Effector memory CD8-positive, alpha-beta T cell (primary cell): ENCODE results near the gene TSPO2.

Source experiments
- ATAC-seq: fragments of 150-1000 bp; cut with Tn5 transposase; replicated peaks from 2 replicates; pipeline ENCODE4 v1.10.0; 2021; ENCODE audit warnings: mild to moderate bottlenecking, moderate library complexity
- DNase-seq, 3 experiments: peaks; one replicate each; pipeline ENCODE4 v3.0.0; 2021
- H3K27ac Mint-ChIP-seq, 2 donors: one replicate each; pipeline ENCODE4 v1.8.0; 2022; ENCODE audit warnings: mild to moderate bottlenecking in 2 of 2, mixed read lengths in 2 of 2, moderate library complexity in 2 of 2
- H3K27me3 Mint-ChIP-seq, 2 donors: one replicate each; pipeline ENCODE4 v1.8.0; 2022; ENCODE audit warnings: mixed read lengths in 2 of 2
- H3K36me3 Mint-ChIP-seq: one replicate; pipeline ENCODE4 v1.8.0; 2022; ENCODE audit warnings: mild to moderate bottlenecking, moderate library complexity, mixed read lengths; ENCODE audit not compliant: insufficient read depth
- H3K4me1 Mint-ChIP-seq, 2 donors: one replicate each; pipeline ENCODE4 v1.8.0; 2022; ENCODE audit warnings: low read depth in 2 of 2, mixed read lengths in 2 of 2
- H3K4me3 Mint-ChIP-seq, 2 donors: one replicate each; pipeline ENCODE4 v1.8.0; 2022; ENCODE audit warnings: mild to moderate bottlenecking in 2 of 2, mixed read lengths in 2 of 2, moderate library complexity in 2 of 2
- H3K9me3 Mint-ChIP-seq, 2 donors: one replicate each; pipeline ENCODE4 v1.8.0; 2022; ENCODE audit warnings: mixed read lengths in 2 of 2

Gene TSPO2

GRCh38 chr6:41049521-41049920 is 7.3 kb downstream of the TSPO2 start:
- Mint-ChIP-seq H3K4me1 (peaks cover 13 to 14% of the 10 kb centered on the region in 2 donors), H3K36me3 (peaks cover 4% of the 10 kb centered on the region), H3K27ac (peak overlapping the region in 1 of 2 donors; percentile 76), H3K9me3 (no peaks in the 10 kb centered on the region), H3K27me3 (no peaks in the 10 kb centered on the region), H3K4me3 (no peak overlapping the region)
- ATAC-seq = no peak
- no peak for DNase-seq

DNA sequence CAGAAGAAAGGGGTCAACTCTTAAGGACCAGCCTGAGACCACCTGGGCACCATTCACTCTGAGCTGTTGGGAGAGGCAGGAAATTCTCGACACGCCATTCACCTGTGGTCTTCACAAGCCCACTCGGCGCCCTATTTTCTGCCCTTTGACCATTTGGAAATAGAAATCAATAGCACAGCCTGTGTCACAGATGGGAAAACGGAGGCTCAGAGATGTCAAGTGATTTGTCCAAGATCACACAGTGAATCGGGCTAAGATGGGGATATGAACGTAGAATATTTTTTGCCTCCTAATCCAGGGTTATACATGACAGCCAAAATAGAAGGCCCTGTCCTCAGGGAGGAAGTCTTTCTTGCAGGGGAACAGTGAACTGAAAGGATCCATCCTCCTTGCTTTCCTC is 7.7 kb downstream of the TSPO2 start:
- H3K4me1 Mint-ChIP-seq = peaks cover 13 to 14% of the 10 kb centered on the region in 2 donors
- ATAC-seq = no peak
- peaks cover 4% of the 10 kb centered on the region for H3K36me3 Mint-ChIP-seq
- no peak overlapping the region for H3K4me3 Mint-ChIP-seq
- H3K9me3 Mint-ChIP-seq = no peaks in the 10 kb centered on the region
- no peak for DNase-seq
- no peak overlapping the region for H3K27ac Mint-ChIP-seq
- no peaks in the 10 kb centered on the region for H3K27me3 Mint-ChIP-seq

DNA sequence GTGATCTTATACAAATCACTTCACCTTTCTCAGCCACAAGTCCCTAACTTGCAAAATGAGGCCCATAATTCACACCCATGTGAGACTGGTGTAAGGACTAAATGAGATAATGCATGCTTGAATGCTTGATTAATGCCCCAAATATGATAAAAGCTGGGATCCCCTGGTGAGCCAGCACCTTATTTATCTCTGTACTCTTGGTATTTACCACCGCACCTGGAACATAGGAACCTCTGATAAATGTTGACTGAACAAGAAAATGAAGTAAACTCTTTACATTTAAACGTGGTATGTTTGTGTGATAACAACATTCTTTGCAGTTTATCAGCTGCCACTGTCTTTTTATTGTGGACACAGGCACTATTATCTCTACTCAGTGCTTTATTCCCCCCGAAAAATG is 8.3 kb downstream of the TSPO2 start:
- Mint-ChIP-seq H3K4me3 (no peak overlapping the region), H3K27ac (no peak overlapping the region), H3K4me1 (peaks cover 13 to 14% of the 10 kb centered on the region in 2 donors), H3K9me3 (no peaks in the 10 kb centered on the region), H3K27me3 (no peaks in the 10 kb centered on the region), H3K36me3 (peaks cover 5% of the 10 kb centered on the region)
- ATAC-seq = no peak
- DNase-seq = no peak

- H3K4me3 Mint-ChIP-seq = peak overlapping the region in 1 of 2 donors; percentile 1
- no peaks in the 10 kb centered on the region for H3K9me3 Mint-ChIP-seq
- ATAC-seq (no peak), DNase-seq (no peak)
- H3K27ac Mint-ChIP-seq = no peak overlapping the region
- H3K27me3 Mint-ChIP-seq = no peaks in the 10 kb centered on the region
- H3K4me1 Mint-ChIP-seq = peaks cover 13 to 14% of the 10 kb centered on the region in 2 donors
- H3K36me3 Mint-ChIP-seq = peaks cover 7% of the 10 kb centered on the region
These were observed 9.6 kb downstream of the TSPO2 start for GRCh38 chr6:41051873-41052272.

GRCh38 chr6:41053041-41053440 is 10.8 kb downstream of the TSPO2 start, which contains the start of gene APOBEC2:
TSS of gene APOBEC2 (plus strand) at chr6:41053202. CDS start at chr6:41053348, 146 bp downstream.
- Mint-ChIP-seq H3K27me3 (no peaks in the 10 kb centered on the region), H3K9me3 (no peaks in the 10 kb centered on the region), H3K4me3 (peak within 1 kb of the TSS in 1 of 2 donors; percentile 1), H3K36me3 (peaks cover 7% of the 10 kb centered on the region), H3K27ac (peak within 1 kb of the TSS in 1 of 2 donors; percentile 76), H3K4me1 (peaks cover 13 to 14% of the 10 kb centered on the region in 2 donors)
- DNase-seq (no peak), ATAC-seq (no peak)

- ATAC-seq (no peak), DNase-seq (no peak)
- H3K4me1 Mint-ChIP-seq = peaks cover 14 to 23% of the 10 kb centered on the region in 2 donors
- H3K36me3 Mint-ChIP-seq = peaks cover 7% of the 10 kb centered on the region
- H3K27me3 Mint-ChIP-seq = no peaks in the 10 kb centered on the region
- no peak overlapping the region for H3K4me3 Mint-ChIP-seq
- no peak overlapping the region for H3K27ac Mint-ChIP-seq
- H3K9me3 Mint-ChIP-seq = no peaks in the 10 kb centered on the region
These were observed 12.2 kb downstream of the TSPO2 start for GRCh38 chr6:41054511-41054910.

GRCh38 chr6:41055149-41055548 is 12.9 kb downstream of the TSPO2 start:
- no peak overlapping the region for H3K27ac Mint-ChIP-seq
- no peak for ATAC-seq
- H3K9me3 Mint-ChIP-seq = no peaks in the 10 kb centered on the region
- no peak overlapping the region for H3K4me3 Mint-ChIP-seq
- H3K4me1 Mint-ChIP-seq = peaks cover 14 to 23% of the 10 kb centered on the region in 2 donors
- H3K27me3 Mint-ChIP-seq = no peaks in the 10 kb centered on the region
- H3K36me3 Mint-ChIP-seq = peaks cover 7% of the 10 kb centered on the region
- no peak for DNase-seq

DNA sequence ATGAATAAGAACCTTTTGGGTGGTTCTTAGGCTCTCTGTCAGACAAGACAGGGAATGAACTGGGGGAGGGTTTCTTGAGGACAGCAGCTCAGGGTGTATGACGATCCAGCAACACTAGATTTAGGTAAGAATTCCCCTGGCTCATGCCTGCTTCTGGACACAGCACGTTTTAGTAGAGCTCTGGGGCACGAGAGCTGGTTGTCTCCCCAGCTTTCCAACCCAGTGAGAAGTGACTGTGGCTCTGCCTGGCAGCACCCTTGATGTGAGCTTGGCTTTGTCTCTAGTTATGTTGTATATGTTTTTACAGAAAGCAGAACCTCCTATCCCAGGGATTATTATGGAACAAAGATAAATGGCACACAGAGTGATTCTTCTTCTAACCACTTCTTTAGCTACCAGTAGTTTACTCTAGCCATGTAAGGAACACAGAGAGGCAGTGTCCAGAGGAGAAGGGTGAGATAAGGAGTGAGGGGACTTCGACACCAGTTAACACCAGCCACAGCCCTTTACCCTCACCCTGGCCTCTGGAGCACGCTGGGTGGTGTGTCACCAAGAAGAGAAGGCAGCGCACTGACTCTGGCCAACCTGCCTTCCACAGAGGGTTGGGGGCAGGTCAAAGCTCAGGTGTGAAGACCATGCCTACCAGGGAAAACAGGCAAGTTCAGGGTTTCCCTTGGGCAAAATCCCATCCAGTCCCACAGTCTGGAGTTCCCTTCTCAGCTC is 14.7 kb downstream of the TSPO2 start:
- no peak overlapping the region for H3K27ac Mint-ChIP-seq
- H3K27me3 Mint-ChIP-seq = no peaks in the 10 kb centered on the region
- H3K4me1 Mint-ChIP-seq = peaks cover 10 to 20% of the 10 kb centered on the region in 2 donors
- no peak for ATAC-seq
- no peak overlapping the region for H3K4me3 Mint-ChIP-seq
- H3K9me3 Mint-ChIP-seq = no peaks in the 10 kb centered on the region
- H3K36me3 Mint-ChIP-seq = peaks cover 8% of the 10 kb centered on the region
- no peak for DNase-seq

GRCh38 chr6:41058783-41059181 is 16.5 kb downstream of the TSPO2 start:
- H3K36me3 Mint-ChIP-seq = peaks cover 17% of the 10 kb centered on the region
- no peak for DNase-seq
- H3K9me3 Mint-ChIP-seq = no peaks in the 10 kb centered on the region
- H3K27ac Mint-ChIP-seq = no peak overlapping the region
- H3K27me3 Mint-ChIP-seq = no peaks in the 10 kb centered on the region
- H3K4me1 Mint-ChIP-seq = peaks cover 0 to 10% of the 10 kb centered on the region in 2 donors
- no peak overlapping the region for H3K4me3 Mint-ChIP-seq
- no peak for ATAC-seq

- Mint-ChIP-seq H3K36me3 (peaks cover 17% of the 10 kb centered on the region), H3K27me3 (no peaks in the 10 kb centered on the region), H3K9me3 (no peaks in the 10 kb centered on the region), H3K27ac (no peak overlapping the region), H3K4me1 (peaks cover 0 to 10% of the 10 kb centered on the region in 2 donors), H3K4me3 (no peak overlapping the region)
- no peak for DNase-seq
- ATAC-seq = no peak
These were observed 17.3 kb downstream of the TSPO2 start for GRCh38 chr6:41059556-41059955.

DNA sequence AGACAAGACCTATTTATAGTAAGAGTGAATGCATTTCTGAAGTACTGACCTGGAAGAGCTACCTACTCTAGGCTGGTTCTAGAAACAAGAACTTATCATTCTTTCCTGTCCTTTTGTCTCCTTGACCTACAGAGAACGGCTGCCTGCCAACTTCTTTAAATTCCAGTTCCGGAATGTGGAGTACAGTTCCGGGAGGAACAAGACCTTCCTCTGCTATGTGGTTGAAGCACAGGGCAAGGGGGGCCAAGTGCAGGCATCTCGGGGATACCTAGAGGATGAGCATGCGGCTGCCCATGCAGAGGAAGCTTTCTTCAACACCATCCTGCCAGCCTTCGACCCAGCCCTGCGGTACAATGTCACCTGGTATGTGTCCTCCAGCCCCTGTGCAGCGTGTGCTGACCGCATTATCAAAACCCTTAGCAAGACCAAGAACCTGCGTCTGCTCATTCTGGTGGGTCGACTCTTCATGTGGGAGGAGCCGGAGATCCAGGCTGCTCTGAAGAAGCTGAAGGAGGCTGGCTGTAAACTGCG is 19.0 kb downstream of the TSPO2 start:
- H3K27ac Mint-ChIP-seq = no peak overlapping the region
- H3K9me3 Mint-ChIP-seq = no peaks in the 10 kb centered on the region

GRCh38 chr6:41062056-41062455 is 19.8 kb downstream of the TSPO2 start:
- DNase-seq (no peak), ATAC-seq (no peak)
- no peak overlapping the region for H3K4me3 Mint-ChIP-seq
- H3K36me3 Mint-ChIP-seq = peaks cover 31% of the 10 kb centered on the region
- H3K4me1 Mint-ChIP-seq = peaks cover 4 to 17% of the 10 kb centered on the region in 2 donors
- H3K27ac Mint-ChIP-seq = no peak overlapping the region
- H3K9me3 Mint-ChIP-seq = no peaks in the 10 kb centered on the region
- H3K27me3 Mint-ChIP-seq = no peaks in the 10 kb centered on the region

More for the DNA sequence above, 19.0 kb downstream of the TSPO2 start:
- no peaks in the 10 kb centered on the region for H3K27me3 Mint-ChIP-seq
- H3K4me1 Mint-ChIP-seq = peaks cover 0 to 10% of the 10 kb centered on the region in 2 donors
- ATAC-seq (no peak), DNase-seq (no peak)
- H3K4me3 Mint-ChIP-seq = no peak overlapping the region
- peaks cover 24% of the 10 kb centered on the region for H3K36me3 Mint-ChIP-seq

GRCh38 chr6:41063884-41064285 is 21.6 kb downstream of the TSPO2 start:
- Mint-ChIP-seq H3K36me3 (peaks cover 33% of the 10 kb centered on the region), H3K4me1 (peaks cover 6 to 15% of the 10 kb centered on the region in 2 donors), H3K9me3 (no peaks in the 10 kb centered on the region), H3K4me3 (no peak overlapping the region), H3K27me3 (no peaks in the 10 kb centered on the region), H3K27ac (no peak overlapping the region)
- ATAC-seq (no peak), DNase-seq (no peak)

GRCh38 chr6:41064841-41065240 is 22.6 kb downstream of the TSPO2 start:
- Mint-ChIP-seq H3K27ac (no peak overlapping the region), H3K4me1 (peaks cover 6 to 11% of the 10 kb centered on the region in 2 donors), H3K9me3 (no peaks in the 10 kb centered on the region), H3K4me3 (no peak overlapping the region), H3K27me3 (no peaks in the 10 kb centered on the region), H3K36me3 (peaks cover 35% of the 10 kb centered on the region)
- no peak for ATAC-seq
- no peak for DNase-seq
